Endodermal cell (in vitro differentiated cells): Measurements from ENCODE around the gene SPAG5. TPM values are rescaled to one million over a fixed set of nuclear protein-coding genes. Genes with fewer than 3 reads are reported as not detected.

Source experiments
- DNase-seq: peaks from one replicate; pipeline ENCODE4 v3.0.0-alpha.2; 2017
- H3K27ac ChIP-seq: 2 replicates; pipeline ENCODE4 v1.5.1; 2013; ENCODE audit warnings: mild to moderate bottlenecking, low read depth, low read length, moderate library complexity
- H3K27me3 ChIP-seq: 2 replicates; pipeline ENCODE4 v1.6.1; 2013; ENCODE audit warnings: mild to moderate bottlenecking, low read length, moderate library complexity; ENCODE audit not compliant: insufficient read depth, control insufficient read depth, poor library complexity, severe bottlenecking
- H3K36me3 ChIP-seq: 2 replicates; pipeline ENCODE4 v1.7.0; 2013; ENCODE audit warnings: mild to moderate bottlenecking, low read length, moderate library complexity; ENCODE audit not compliant: control insufficient read depth, insufficient read depth
- H3K4me1 ChIP-seq: one replicate; pipeline ENCODE4 v1.7.0; 2013; ENCODE audit warnings: low read length; ENCODE audit not compliant: control insufficient read depth, insufficient read depth
- H3K4me3 ChIP-seq: 2 replicates; pipeline ENCODE4 v1.5.1; 2013; ENCODE audit warnings: mild to moderate bottlenecking, low read length, moderate library complexity
- H3K9ac ChIP-seq: 2 replicates; pipeline ENCODE4 v1.6.1; 2013; ENCODE audit warnings: mild to moderate bottlenecking, low read length, moderate library complexity; ENCODE audit not compliant: poor library complexity, severe bottlenecking; ENCODE audit errors: extremely low read depth
- H3K9me3 ChIP-seq: 2 replicates; pipeline ENCODE4 v1.6.1; 2013; ENCODE audit warnings: mild to moderate bottlenecking, low read length, moderate library complexity; ENCODE audit not compliant: control insufficient read depth
- H3K27ac Mint-ChIP-seq: 2 replicates; pipeline ENCODE4 v1.8.0; 2020; ENCODE audit warnings: mixed read lengths
- H3K27me3 Mint-ChIP-seq: 2 replicates; pipeline ENCODE4 v1.8.0; 2021; ENCODE audit warnings: mild to moderate bottlenecking, mixed read lengths; ENCODE audit not compliant: insufficient read depth
- H3K36me3 Mint-ChIP-seq: 2 replicates; pipeline ENCODE4 v1.8.0; 2020; ENCODE audit warnings: low read depth, mixed read lengths
- H3K4me1 Mint-ChIP-seq: 2 replicates; pipeline ENCODE4 v1.8.0; 2020; ENCODE audit warnings: mixed read lengths
- H3K4me3 Mint-ChIP-seq: 2 replicates; pipeline ENCODE4 v1.8.0; 2020; ENCODE audit warnings: mild to moderate bottlenecking, moderate library complexity, mixed read lengths
- H3K9me3 Mint-ChIP-seq: 2 replicates; pipeline ENCODE4 v1.8.0; 2020; ENCODE audit warnings: mild to moderate bottlenecking, mixed read lengths
- WGBS, 2 experiments: methylation state at CpG; one replicate each; pipeline versions ENCODE4 v1.1.5 to v1.1.7; 2013; ENCODE audit warnings: missing lambda C conversion rate in 2 of 2, mixed read lengths in 1 of 2; ENCODE audit not compliant: insufficient coverage in 1 of 2, insufficient read length in 1 of 2; 5-methylcytosine and 5-hydroxymethylcytosine counted together
- total RNA-seq, 2 donors: library from RNA; stranded (reverse); fragmentation: NEBNext Ultra II Directional in 1 of 2; extraction: Animal tissue kit (Norgen Biotek cat#: 25700) in 1 of 2; gene quantifications; 2 replicates in 1 of 2; 3 replicates in 1 of 2; pipeline ENCODE4 v1.2.1, GENCODE V29; 2021
- TF ChIP-seq, protein P1 (sequence below): fragments of 200-600 bp; sonication (generic); conservative IDR thresholded peaks from 2 replicates; pipeline ENCODE4 v1.5.0; 2021; ENCODE audit warnings: antibody characterized with exemption, mild to moderate bottlenecking

Gene SPAG5
- total RNA-seq, 2 donors from 2014 or later = 84.8 to 132 TPM

DNA sequence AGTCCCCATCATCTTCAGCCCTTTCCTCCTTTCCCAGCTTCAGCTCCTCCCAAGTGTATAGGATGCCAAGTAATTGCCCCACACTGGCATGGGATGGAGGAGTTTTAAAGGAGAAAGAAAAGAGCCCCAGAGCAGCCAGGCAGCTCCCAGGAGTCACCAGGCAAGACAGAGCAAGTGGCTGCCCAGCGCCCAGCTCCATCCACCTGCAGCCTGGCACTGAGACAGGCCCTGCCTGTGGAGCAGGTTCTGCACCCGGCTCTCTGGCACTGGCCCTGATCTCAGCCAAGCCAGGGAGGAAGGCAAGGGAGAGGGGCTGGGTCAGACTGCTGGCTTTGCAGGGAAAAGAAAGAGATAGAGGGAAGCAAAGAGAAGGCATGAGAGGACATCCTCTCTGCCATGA is 71.0 kb downstream of the SPAG5 start:
- TF ChIP-seq, protein P1, sequence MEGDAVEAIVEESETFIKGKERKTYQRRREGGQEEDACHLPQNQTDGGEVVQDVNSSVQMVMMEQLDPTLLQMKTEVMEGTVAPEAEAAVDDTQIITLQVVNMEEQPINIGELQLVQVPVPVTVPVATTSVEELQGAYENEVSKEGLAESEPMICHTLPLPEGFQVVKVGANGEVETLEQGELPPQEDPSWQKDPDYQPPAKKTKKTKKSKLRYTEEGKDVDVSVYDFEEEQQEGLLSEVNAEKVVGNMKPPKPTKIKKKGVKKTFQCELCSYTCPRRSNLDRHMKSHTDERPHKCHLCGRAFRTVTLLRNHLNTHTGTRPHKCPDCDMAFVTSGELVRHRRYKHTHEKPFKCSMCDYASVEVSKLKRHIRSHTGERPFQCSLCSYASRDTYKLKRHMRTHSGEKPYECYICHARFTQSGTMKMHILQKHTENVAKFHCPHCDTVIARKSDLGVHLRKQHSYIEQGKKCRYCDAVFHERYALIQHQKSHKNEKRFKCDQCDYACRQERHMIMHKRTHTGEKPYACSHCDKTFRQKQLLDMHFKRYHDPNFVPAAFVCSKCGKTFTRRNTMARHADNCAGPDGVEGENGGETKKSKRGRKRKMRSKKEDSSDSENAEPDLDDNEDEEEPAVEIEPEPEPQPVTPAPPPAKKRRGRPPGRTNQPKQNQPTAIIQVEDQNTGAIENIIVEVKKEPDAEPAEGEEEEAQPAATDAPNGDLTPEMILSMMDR = no peak
- DNase-seq = no peak
- Mint-ChIP-seq H3K4me1 (peaks cover 4% of the 10 kb centered on the region), H3K36me3 (no peaks in the 10 kb centered on the region), H3K27ac (no peak overlapping the region), H3K9me3 (no peaks in the 10 kb centered on the region), H3K27me3 (peaks cover 5% of the 10 kb centered on the region), H3K4me3 (no peak overlapping the region)
- H3K9ac ChIP-seq = no peak overlapping the region
- H3K9me3 ChIP-seq = no peaks in the 10 kb centered on the region
- no peak overlapping the region for H3K4me3 ChIP-seq
- no peak overlapping the region for H3K27ac ChIP-seq
- H3K27me3 ChIP-seq = peaks cover 10% of the 10 kb centered on the region
- WGBS, 2 experiments = 91% methylated on average over 2 of the region's 2 CpGs; no CpG with 5 or more reads in 1 of the 2 experiments
- H3K36me3 ChIP-seq = no peaks in the 10 kb centered on the region
- H3K4me1 ChIP-seq = no peaks in the 10 kb centered on the region

Other genes with a start within 250 kb of the SPAG5 start
- gene POLDIP2, start 241.5 kb downstream of the SPAG5 start, total RNA-seq = 10 to 100 TPM; 69.0 to 72.1 TPM
- not detected for gene SEBOX, start 233.8 kb downstream of the SPAG5 start, total RNA-seq
- 1 to 10 TPM; 2.5 to 6.7 TPM for gene VTN, start 228.7 kb downstream of the SPAG5 start, total RNA-seq
- 1 to 10 TPM; 1.3 to 2.0 TPM for gene SARM1, start 227.3 kb downstream of the SPAG5 start, total RNA-seq
- 10 to 100 TPM in 1 of 2 donors, 1 to 10 TPM in 1; 6.9 to 10.9 TPM for gene SLC46A1, start 192.8 kb downstream of the SPAG5 start, total RNA-seq
- gene SLC13A2, start 125.4 kb downstream of the SPAG5 start, total RNA-seq = not detected
- not detected for gene FOXN1, start 92.7 kb downstream of the SPAG5 start, total RNA-seq
- 10 to 100 TPM; 46.7 to 59.0 TPM for gene UNC119, start 46.4 kb downstream of the SPAG5 start, total RNA-seq
- gene PIGS, start 27.5 kb downstream of the SPAG5 start, total RNA-seq = 10 to 100 TPM; 34.9 to 43.0 TPM
- 10 to 100 TPM; 12.3 to 14.1 TPM for gene ALDOC, start 22.1 kb downstream of the SPAG5 start, total RNA-seq
- gene RSKR, start 15.2 kb upstream of the SPAG5 start, total RNA-seq = 10 to 100 TPM; 25.5 to 27.6 TPM
- 100 to 1,000 TPM; 132 to 144 TPM for gene BLTP2, start 46.1 kb upstream of the SPAG5 start, total RNA-seq
- gene SDF2, start 62.9 kb upstream of the SPAG5 start, total RNA-seq = 10 to 100 TPM; 40.6 to 42.6 TPM
- 10 to 100 TPM; 54.4 to 72.1 TPM for gene SUPT6H, start 63.2 kb upstream of the SPAG5 start, total RNA-seq
- 10 to 100 TPM; 28.7 to 41.6 TPM for gene PROCA1, start 112.9 kb upstream of the SPAG5 start, total RNA-seq
- gene RAB34, start 118.8 kb upstream of the SPAG5 start, total RNA-seq = 100 to 1,000 TPM; 111 to 112 TPM
- gene RPL23A, start 121.0 kb upstream of the SPAG5 start, total RNA-seq = 1,000 to 10,000 TPM; 1,639 TPM
- 10 to 100 TPM; 17.0 to 22.9 TPM for gene TLCD1, start 127.2 kb upstream of the SPAG5 start, total RNA-seq
- 10 to 100 TPM; 11.2 to 15.7 TPM for gene NEK8, start 129.8 kb upstream of the SPAG5 start, total RNA-seq
- 100 to 1,000 TPM; 168 to 169 TPM for gene TRAF4, start 145.0 kb upstream of the SPAG5 start, total RNA-seq
- 10 to 100 TPM; 59.2 to 75.7 TPM for gene FAM222B, start 243.8 kb upstream of the SPAG5 start, total RNA-seq